Epithelial cell of esophagus (primary cell): ENCODE data around the gene ARHGAP22.

ENCODE experiments used
- DNase-seq: peaks from one replicate; pipeline ENCODE4 v3.0.0; 2010; ENCODE audit warnings: low read depth
- H3K4me3 ChIP-seq: 2 replicates; pipeline ENCODE4 v1.5.1; 2011; ENCODE audit warnings: mild to moderate bottlenecking, low read length, control low read depth
- CTCF ChIP-seq: IDR thresholded peaks from 2 replicates; pipeline ENCODE4 v1.5.1; 2011; ENCODE audit warnings: low read depth, mild to moderate bottlenecking, low read length, control low read depth, inconsistent platforms; ENCODE audit not compliant: insufficient read depth; ENCODE audit errors: missing control alignments

Gene ARHGAP22

GRCh38 chr10:48517911-48518811 is 86.7 kb downstream of the ARHGAP22 start:
- DNase-seq, result no peak
- no peak for TF ChIP-seq CTCF
- no peak overlapping the region for H3K4me3 ChIP-seq

GRCh38 chr10:48517482-48517881 is 87.4 kb downstream of the ARHGAP22 start:
- H3K4me3 ChIP-seq, result no peak overlapping the region
- no peak for TF ChIP-seq CTCF
- no peak for DNase-seq

- no peak overlapping the region for H3K4me3 ChIP-seq
- TF ChIP-seq CTCF, result no peak
- DNase-seq, result no peak
Measured at GRCh38 chr10:48516911-48517310, 88.0 kb downstream of the ARHGAP22 start.

GRCh38 chr10:48514916-48515315 is 90.0 kb downstream of the ARHGAP22 start:
- no peak overlapping the region for H3K4me3 ChIP-seq
- no peak for DNase-seq
- no peak for TF ChIP-seq CTCF

- no peak for TF ChIP-seq CTCF
- no peak for DNase-seq
- H3K4me3 ChIP-seq, result no peak overlapping the region
Measured at GRCh38 chr10:48514255-48514654, 90.6 kb downstream of the ARHGAP22 start.

- DNase-seq, result no peak
- no peak overlapping the region for H3K4me3 ChIP-seq
- no peak for TF ChIP-seq CTCF
Measured at GRCh38 chr10:48512861-48513260, 92.0 kb downstream of the ARHGAP22 start.

- no peak overlapping the region for H3K4me3 ChIP-seq
- DNase-seq, result peak; percentile 39
- TF ChIP-seq CTCF, result no peak
Measured at GRCh38 chr10:48511875-48512231, 93.0 kb downstream of the ARHGAP22 start.
